22Rv1 (cell line): ENCODE data around the gene CCSER1.

Source experiments
- H3K27ac ChIP-seq: fragments of 450-650 bp; 2 replicates; pipeline ENCODE4 v1.5.1; 2017
- ZFX ChIP-seq: fragments of 450-650 bp; IDR thresholded peaks from 2 replicates; pipeline ENCODE4 v1.6.1; 2017; ENCODE audit warnings: antibody characterized with exemption, borderline replicate concordance
- TF ChIP-seq, protein P1 (sequence below): fragments of 450-650 bp; IDR thresholded peaks from 2 replicates; pipeline ENCODE4 v1.5.1; 2017; ENCODE audit warnings: mild to moderate bottlenecking

CCSER1 gene

GRCh38 chr4:90181644-90182043, 54.5 kb downstream of the CCSER1 start:
- no peak for TF ChIP-seq ZFX
- TF ChIP-seq, protein P1, sequence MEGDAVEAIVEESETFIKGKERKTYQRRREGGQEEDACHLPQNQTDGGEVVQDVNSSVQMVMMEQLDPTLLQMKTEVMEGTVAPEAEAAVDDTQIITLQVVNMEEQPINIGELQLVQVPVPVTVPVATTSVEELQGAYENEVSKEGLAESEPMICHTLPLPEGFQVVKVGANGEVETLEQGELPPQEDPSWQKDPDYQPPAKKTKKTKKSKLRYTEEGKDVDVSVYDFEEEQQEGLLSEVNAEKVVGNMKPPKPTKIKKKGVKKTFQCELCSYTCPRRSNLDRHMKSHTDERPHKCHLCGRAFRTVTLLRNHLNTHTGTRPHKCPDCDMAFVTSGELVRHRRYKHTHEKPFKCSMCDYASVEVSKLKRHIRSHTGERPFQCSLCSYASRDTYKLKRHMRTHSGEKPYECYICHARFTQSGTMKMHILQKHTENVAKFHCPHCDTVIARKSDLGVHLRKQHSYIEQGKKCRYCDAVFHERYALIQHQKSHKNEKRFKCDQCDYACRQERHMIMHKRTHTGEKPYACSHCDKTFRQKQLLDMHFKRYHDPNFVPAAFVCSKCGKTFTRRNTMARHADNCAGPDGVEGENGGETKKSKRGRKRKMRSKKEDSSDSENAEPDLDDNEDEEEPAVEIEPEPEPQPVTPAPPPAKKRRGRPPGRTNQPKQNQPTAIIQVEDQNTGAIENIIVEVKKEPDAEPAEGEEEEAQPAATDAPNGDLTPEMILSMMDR = no peak
- no peak overlapping the region for H3K27ac ChIP-seq

DNA sequence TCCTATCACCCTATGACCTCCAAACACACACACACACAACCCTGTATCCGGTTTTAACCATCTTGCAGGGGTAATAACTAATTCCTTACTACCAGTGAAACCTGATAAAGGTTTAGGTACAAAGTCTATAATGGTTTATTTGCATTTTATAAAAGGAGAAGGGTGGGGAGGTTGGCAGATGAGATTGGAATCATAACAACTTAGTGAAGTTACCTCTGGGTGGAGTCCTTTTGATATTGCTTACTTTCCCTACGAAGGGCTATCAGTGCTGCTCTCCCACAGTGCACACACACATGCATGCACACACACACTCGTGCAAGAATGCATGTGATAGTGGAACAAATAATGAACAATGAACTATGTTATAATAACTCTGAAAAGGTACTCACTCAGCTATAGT, 56.1 kb downstream of the CCSER1 start:
- no peak overlapping the region for H3K27ac ChIP-seq
- TF ChIP-seq, protein P1 = peak; percentile 26; the same call in 1 of the 2 replicates
- TF ChIP-seq ZFX = no peak

DNA sequence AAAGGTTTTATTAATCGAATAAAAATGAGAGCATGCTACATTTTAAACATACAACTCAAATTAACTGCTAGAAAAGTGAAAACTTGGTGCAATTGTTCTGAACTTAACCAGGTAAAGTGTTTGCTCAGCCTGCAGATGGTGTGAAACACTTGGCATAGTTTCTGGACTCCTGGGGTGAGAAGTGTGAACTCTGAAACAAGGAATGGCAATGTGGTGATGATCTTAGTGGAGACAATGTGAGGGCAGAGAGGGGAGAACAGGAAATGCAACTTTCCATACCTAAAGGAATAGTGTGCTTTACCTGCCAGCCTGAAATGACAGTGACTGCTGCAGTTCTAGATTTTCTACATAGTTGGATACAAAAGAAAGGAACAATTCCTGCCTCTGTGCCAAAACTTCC, 57.4 kb downstream of the CCSER1 start:
- TF ChIP-seq ZFX = no peak
- TF ChIP-seq, protein P1 = no peak
- no peak overlapping the region for H3K27ac ChIP-seq

DNA sequence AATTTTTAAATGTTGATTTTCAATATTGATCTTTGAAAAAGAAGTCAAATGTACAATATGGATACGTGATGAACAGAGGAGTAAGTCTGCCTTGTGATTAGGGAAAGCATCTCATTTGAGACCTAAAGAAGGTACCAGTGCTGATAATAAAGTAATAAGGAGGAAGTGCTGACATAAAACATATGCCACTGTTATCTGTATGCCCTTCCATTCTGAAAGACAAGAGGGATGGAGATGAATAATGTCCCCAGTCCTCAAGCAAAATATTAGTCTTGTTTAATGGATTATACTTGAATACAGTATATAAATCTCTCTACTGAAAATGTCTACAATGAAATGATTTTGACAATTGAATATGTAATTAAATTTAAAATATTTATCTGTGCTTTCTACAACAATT, 58.2 kb downstream of the CCSER1 start:
- TF ChIP-seq, protein P1 = no peak
- no peak for TF ChIP-seq ZFX
- no peak overlapping the region for H3K27ac ChIP-seq

DNA sequence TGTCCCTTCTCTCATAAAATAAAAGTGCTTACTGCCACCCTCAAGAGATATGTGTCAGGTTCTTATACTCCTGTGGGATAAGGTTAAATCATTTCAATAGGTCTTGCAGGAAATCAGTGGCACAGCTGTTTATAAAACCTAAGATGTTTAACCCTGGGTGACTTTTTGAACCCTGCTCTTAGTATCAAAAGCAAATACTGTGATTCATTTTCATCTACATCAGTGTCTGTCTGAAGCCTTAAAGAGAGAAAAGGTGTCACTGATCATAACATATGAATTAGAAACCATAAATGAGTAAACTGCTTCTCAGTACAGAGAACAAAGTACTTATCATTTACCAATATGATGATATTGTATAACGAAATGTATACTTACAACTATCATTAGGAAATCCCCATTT, 59.0 kb downstream of the CCSER1 start:
- TF ChIP-seq, protein P1 = no peak
- TF ChIP-seq ZFX = no peak
- no peak overlapping the region for H3K27ac ChIP-seq

DNA sequence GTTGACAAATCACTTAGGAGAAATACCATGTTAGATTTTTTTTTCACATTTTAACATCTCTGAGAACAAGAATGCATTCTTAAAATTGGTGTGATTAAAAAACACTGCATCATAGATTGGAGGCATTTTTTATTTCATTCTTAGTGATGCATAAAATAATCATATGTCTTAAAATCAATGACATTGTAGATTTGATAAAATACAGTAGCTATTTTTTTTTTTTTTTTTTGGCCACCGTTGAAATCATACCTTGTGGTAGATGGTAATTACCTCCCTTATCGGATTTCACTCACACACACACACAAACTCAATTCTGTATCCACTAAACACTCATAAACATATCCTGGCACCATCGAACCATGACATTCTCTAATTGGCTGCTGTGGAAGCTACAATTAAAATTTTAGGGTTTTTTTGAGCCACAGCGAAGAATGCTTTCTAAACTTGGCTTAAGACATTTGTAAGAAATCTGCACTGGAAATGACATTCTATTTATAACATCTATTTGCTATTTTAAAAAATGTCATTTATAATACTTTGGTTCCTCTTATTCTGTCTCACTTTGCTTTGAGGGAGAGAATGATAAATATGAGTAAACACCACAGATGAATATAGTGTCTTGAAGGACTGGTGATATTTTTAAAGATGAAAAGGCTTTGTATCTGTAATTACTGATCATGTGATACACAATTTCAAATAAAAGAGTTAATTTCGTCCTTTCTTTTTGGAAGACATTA, 60.1 kb downstream of the CCSER1 start:
- no peak overlapping the region for H3K27ac ChIP-seq
- TF ChIP-seq, protein P1 = no peak
- no peak for TF ChIP-seq ZFX

DNA sequence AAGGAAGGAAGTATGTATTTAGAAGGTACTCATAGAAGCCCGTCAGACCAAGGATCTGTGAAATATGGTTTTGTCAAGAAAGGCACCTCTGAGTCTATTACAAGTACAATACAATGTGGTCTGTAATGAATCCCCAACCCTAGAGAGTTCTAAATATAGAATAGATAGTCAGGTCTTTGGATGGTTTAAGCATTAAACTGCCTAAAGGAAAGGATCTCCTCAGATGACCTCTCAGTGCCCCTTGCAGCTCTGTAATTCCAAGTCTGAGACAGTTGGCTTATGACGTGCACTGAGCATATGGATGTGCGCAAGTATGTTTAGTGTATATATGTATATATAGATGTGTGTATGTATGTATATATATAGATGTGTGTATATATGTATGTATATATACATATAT, 62.0 kb downstream of the CCSER1 start:
- H3K27ac ChIP-seq = no peak overlapping the region
- TF ChIP-seq, protein P1 = no peak
